B cell (primary cell): ENCODE measurements around the gene ARL5A. TPM values are rescaled to one million over a fixed set of nuclear protein-coding genes. Genes with fewer than 3 reads are reported as not detected.

Source experiments
- ATAC-seq: fragments of 200-7000 bp; cut with Tn5 transposase; one replicate; pipeline ENCODE4 v1.10.0; 2021; ENCODE audit warnings: low read depth, mild to moderate bottlenecking, moderate number of reproducible peaks, moderate library complexity
- CTCF ChIA-PET: fragments of 350-600 bp; sonication (Branson Sonifier 250); formaldehyde crosslinking; loops from one replicate; lab custom pipeline; 2021; ENCODE audit warnings: antibody characterized with exemption, inconsistent platforms; lab: Charles Lee
- POLR2A ChIA-PET: fragments of 350-600 bp; sonication (Branson Sonifier 250); formaldehyde crosslinking; loops from one replicate; lab custom pipeline; 2021; ENCODE audit warnings: antibody characterized with exemption; lab: Charles Lee
- DNase-seq: peaks from one replicate; pipeline ENCODE4 v3.0.0; 2013
- H2AFZ ChIP-seq: 2 replicates; pipeline ENCODE4 v1.6.1; 2012; ENCODE audit warnings: mild to moderate bottlenecking, low read depth, low read length; ENCODE audit not compliant: insufficient read depth, poor library complexity, severe bottlenecking
- H3K27ac ChIP-seq, 2 donors: 1 replicate in 1 of 2; 2 replicates in 1 of 2; pipeline ENCODE4 v1.5.1; 2012 to 2013; ENCODE audit warnings: low read length in 2 of 2, mild to moderate bottlenecking in 2 of 2, moderate library complexity in 1 of 2
- H3K27me3 ChIP-seq, 4 experiments: fragments of 200-600 bp in 1 of 4; sonication (generic) in 1 of 4; replicated peaks in 1 of 4; 1 replicate in 2 of 4; 2 replicates in 2 of 4; pipeline versions ENCODE4 v1.6.1 to v1.7.0; 2013 to 2016; ENCODE audit warnings: low read length in 3 of 4, mild to moderate bottlenecking in 2 of 4, mixed read lengths in 1 of 4, moderate library complexity in 1 of 4; ENCODE audit not compliant: insufficient read depth in 4 of 4, control insufficient read depth in 3 of 4; ENCODE audit errors: control extremely low read depth in 1 of 4
- H3K36me3 ChIP-seq, 2 experiments: replicated peaks in 1 of 2; 1 replicate in 1 of 2; 2 replicates in 1 of 2; pipeline versions ENCODE4 v1.6.1 to v1.7.1; 2013; ENCODE audit warnings: low read length in 1 of 2; ENCODE audit not compliant: insufficient read depth in 2 of 2, control insufficient read depth in 1 of 2; ENCODE audit errors: control extremely low read depth in 1 of 2, extremely low read depth in 1 of 2
- H3K4me1 ChIP-seq, 2 donors: fragments of 200-600 bp in 1 of 2; sonication (generic) in 1 of 2; 1 replicate in 1 of 2; 2 replicates in 1 of 2; pipeline versions ENCODE4 v1.5.1 to v1.6.1; 2013 to 2017; ENCODE audit warnings: low read length in 2 of 2; ENCODE audit not compliant: control insufficient read depth in 2 of 2, insufficient read depth in 2 of 2
- H3K4me2 ChIP-seq: replicated peaks from 2 replicates; pipeline ENCODE3; 2012; ENCODE audit warnings: mild to moderate bottlenecking, low read depth, low read length; ENCODE audit not compliant: poor library complexity, severe bottlenecking
- H3K4me3 ChIP-seq, 5 experiments: fragments of 200-600 bp in 1 of 5; sonication (generic) in 1 of 5; 1 replicate in 3 of 5; 2 replicates in 2 of 5; pipeline versions ENCODE4 v1.5.1 to v1.7.0; 2011 to 2016; ENCODE audit warnings: low read length in 4 of 5, mild to moderate bottlenecking in 4 of 5, low read depth in 2 of 5, control low read depth in 1 of 5, moderate library complexity in 1 of 5; ENCODE audit not compliant: insufficient read depth in 1 of 5; ENCODE audit errors: control extremely low read depth in 1 of 5, extremely low read depth in 1 of 5
- H3K79me2 ChIP-seq: fragments of 200-600 bp; sonication (generic); one replicate; pipeline ENCODE4 v1.6.0; 2016; ENCODE audit warnings: low read length; ENCODE audit not compliant: control insufficient read depth, insufficient read depth
- H3K9ac ChIP-seq: fragments of 200-600 bp; sonication (generic); 2 replicates; pipeline ENCODE4 v1.6.1; 2017; ENCODE audit warnings: mild to moderate bottlenecking, low read length, moderate library complexity
- H3K9me3 ChIP-seq, 3 donors: one replicate each; pipeline versions ENCODE4 v1.6.1 to v1.7.1; 2013; ENCODE audit warnings: low read length in 2 of 3; ENCODE audit not compliant: control insufficient read depth in 2 of 3, insufficient read depth in 1 of 3; ENCODE audit errors: control extremely low read depth in 1 of 3
- H4K20me1 ChIP-seq: 2 replicates; pipeline ENCODE4 v1.6.0; 2012; ENCODE audit warnings: mild to moderate bottlenecking, low read length; ENCODE audit not compliant: insufficient read depth, control insufficient read depth, poor library complexity, severe bottlenecking
- H3K27ac Mint-ChIP-seq: one replicate; pipeline ENCODE4 v1.8.0; 2021; ENCODE audit warnings: mixed read lengths
- H3K27me3 Mint-ChIP-seq: one replicate; pipeline ENCODE4 v1.8.0; 2021; ENCODE audit warnings: mixed read lengths
- H3K4me1 Mint-ChIP-seq: one replicate; pipeline ENCODE4 v1.8.0; 2021; ENCODE audit warnings: mixed read lengths
- H3K4me3 Mint-ChIP-seq: one replicate; pipeline ENCODE4 v1.8.0; 2021; ENCODE audit warnings: mixed read lengths
- H3K9me3 Mint-ChIP-seq: one replicate; pipeline ENCODE4 v1.8.0; 2022; ENCODE audit warnings: mixed read lengths; ENCODE audit not compliant: insufficient read depth
- CTCF ChIP-seq: fragments of 200-600 bp; IDR thresholded peaks from one replicate; pipeline ENCODE4 v1.8.0; 2022; ENCODE audit warnings: antibody characterized with exemption, mild to moderate bottlenecking
- EZH2 ChIP-seq: IDR thresholded peaks from 2 replicates; pipeline ENCODE4 v1.6.1; 2012; ENCODE audit warnings: borderline replicate concordance, low read depth, mild to moderate bottlenecking, moderate library complexity, low read length; ENCODE audit not compliant: insufficient read depth, poor library complexity, severe bottlenecking
- WGBS: methylation state at CpG from one replicate; pipeline ENCODE4 v1.1.5; 2013; ENCODE audit warnings: missing lambda C conversion rate; ENCODE audit not compliant: insufficient coverage; 5-methylcytosine and 5-hydroxymethylcytosine counted together
- intact Hi-C: fragments of 100-400 bp; cut with micrococcal nuclease; formaldehyde crosslinking; loops from one replicate; pipeline ENCODE4 v1.10.0; 2022
- polyA plus RNA-seq: library from polyadenylated mRNA; depleted of rRNA; stranded (reverse); fragments of >200 nt; gene quantifications from 2 replicates; pipeline ENCODE4 v1.2.3, GENCODE V29; 2012
- total RNA-seq, 2 donors: library from RNA; stranded (reverse); fragments of 120-200 nt in 1 of 2; gene quantifications; 1 replicate in 1 of 2; 2 replicates in 1 of 2; pipeline versions ENCODE4 v1.2.3 to v1.2.4, GENCODE V29; 2013 to 2022

ARL5A gene
- total and polyA plus RNA-seq, 2 donors (not counting 1 experiment from before 2014, with no cell fraction given) = 18.2 to 54.1 TPM

GRCh38 chr2:151765760-151766410, 62.3 kb downstream of the ARL5A start:
- POLR2A ChIA-PET = interaction anchor here (0.7 to 1.9 kb wide), 7 partner anchors 9 to 574 kb away, joined by 3 to 6 read pairs (median 4); partner anchors contain the start of gene ARL5A
- 9% methylated on average over 8 of the region's 10 CpGs for WGBS
- peak; percentile 60 for ATAC-seq
- Histone ChIP-seq H3K9ac (peak overlapping the region; percentile 42), H3K9me3 (peaks cover 0 to 7% (median 0%) of the 10 kb centered on the region in 3 donors), H3K79me2 (peaks cover 9% of the 10 kb centered on the region), H3K4me2 (peak overlapping the region; percentile 73), H2AFZ (peak overlapping the region; percentile 84), H3K27me3 (no peaks in the 10 kb centered on the region), H4K20me1 (no peaks in the 10 kb centered on the region), H3K4me3 (peak overlapping the region in 4 of 5 experiments; percentile 5 to 40 (median 22)), H3K27ac (peak overlapping the region; percentile 79 to 89), H3K4me1 (peaks cover 79 to 83% of the 10 kb centered on the region in 2 donors), H3K36me3 (no peaks in the 10 kb centered on the region)
- no peak for TF ChIP-seq CTCF
- no peak for TF ChIP-seq EZH2
- Mint-ChIP-seq H3K27me3 (no peaks in the 10 kb centered on the region), H3K9me3 (no peaks in the 10 kb centered on the region), H3K4me3 (peak overlapping the region; percentile 69), H3K4me1 (peaks cover 80% of the 10 kb centered on the region), H3K27ac (peak overlapping the region; percentile 93)
- DNase-seq = peak; percentile 65
- intact Hi-C loops = loop anchor here (1.0 to 2.0 kb wide), 5 partner anchors 8 to 62 kb away; partner anchors contain the start of gene ARL5A
- CTCF ChIA-PET = interaction anchor here (1.0 to 3.9 kb wide), 12 partner anchors 8 to 182 kb away, joined by 3 to 17 read pairs (median 6); partner anchors contain the start of gene ARL5A

GRCh38 chr2:151762694-151763093, 65.5 kb downstream of the ARL5A start:
- CTCF ChIA-PET = interaction anchor here (0.6 to 1.6 kb wide), 3 partner anchors 9 to 38 kb away, joined by 3 to 4 read pairs (median 4); no protein-coding TSS in a partner anchor
- Histone ChIP-seq H3K27ac (peak overlapping the region; percentile 41 to 89), H3K9ac (no peak overlapping the region), H3K79me2 (no peaks in the 10 kb centered on the region), H3K4me2 (no peak overlapping the region), H3K4me3 (no peak overlapping the region), H4K20me1 (no peaks in the 10 kb centered on the region), H3K36me3 (no peaks in the 10 kb centered on the region), H3K9me3 (no peaks in the 10 kb centered on the region), H2AFZ (no peak overlapping the region), H3K4me1 (peaks cover 49 to 51% of the 10 kb centered on the region in 2 donors), H3K27me3 (no peaks in the 10 kb centered on the region)
- intact Hi-C loops = no loop called here
- ATAC-seq (no peak), DNase-seq (no peak)
- H3K4me1 Mint-ChIP-seq = peaks cover 59% of the 10 kb centered on the region
- TF ChIP-seq CTCF (no peak), EZH2 (no peak)
- POLR2A ChIA-PET = no interaction called here
- no peak overlapping the region for H3K4me3 Mint-ChIP-seq
- peak overlapping the region; percentile 50 for H3K27ac Mint-ChIP-seq
- H3K9me3 Mint-ChIP-seq = no peaks in the 10 kb centered on the region
- no peaks in the 10 kb centered on the region for H3K27me3 Mint-ChIP-seq
- WGBS = no CpG with 5 or more reads among the region's 3 CpGs
